Muscle layer of duodenum (tissue), 2 donors: ENCODE data around the gene FAM114A2.

Source experiments
- H3K27ac ChIP-seq: one replicate; pipeline ENCODE4 v1.7.0; 2013; ENCODE audit warnings: mild to moderate bottlenecking, low read length
- H3K27me3 ChIP-seq: one replicate; pipeline ENCODE4 v1.7.0; 2013; ENCODE audit warnings: low read depth, mild to moderate bottlenecking, control low read depth, low read length
- H3K36me3 ChIP-seq, 2 donors: one replicate each; pipeline ENCODE4 v1.7.0; 2013; ENCODE audit warnings: low read length in 2 of 2, control low read depth in 1 of 2, mild to moderate bottlenecking in 1 of 2; ENCODE audit not compliant: insufficient read depth in 2 of 2, control insufficient read depth in 1 of 2
- H3K4me1 ChIP-seq, 2 donors: one replicate each; pipeline ENCODE4 v1.7.0; 2013; ENCODE audit warnings: low read length in 2 of 2, mild to moderate bottlenecking in 2 of 2, control low read depth in 1 of 2, moderate library complexity in 1 of 2; ENCODE audit not compliant: insufficient read depth in 2 of 2, control insufficient read depth in 1 of 2
- H3K4me3 ChIP-seq, 2 donors: one replicate each; pipeline ENCODE4 v1.7.0; 2013; ENCODE audit warnings: low read length in 2 of 2, low read depth in 1 of 2, mild to moderate bottlenecking in 1 of 2
- H3K9me3 ChIP-seq, 2 donors: one replicate each; pipeline ENCODE4 v1.7.0; 2013; ENCODE audit warnings: low read length in 2 of 2, control low read depth in 1 of 2, mild to moderate bottlenecking in 1 of 2; ENCODE audit not compliant: control insufficient read depth in 1 of 2
- donor health status: healthy.

The FAM114A2 gene

GRCh38 chr5:154038707-154039457, at the start of gene FAM114A2, which contains the start of gene MFAP3:
TSS of gene FAM114A2 (minus strand) at chr5:154038910. CDS start at chr5:154034953, 3,957 bp downstream.
TSS of gene MFAP3 (plus strand) at chr5:154038967. CDS start at chr5:154049723, 10,756 bp downstream.
- peak within 1 kb of the TSS; percentile 92 for H3K27ac ChIP-seq
- H3K27me3 ChIP-seq: no peaks in the 10 kb centered on the region
- no peaks in the 10 kb centered on the region for H3K36me3 ChIP-seq
- H3K4me1 ChIP-seq: peaks cover 17 to 22% of the 10 kb centered on the region in 2 donors
- peak within 1 kb of the TSS; percentile 91 to 94 for H3K4me3 ChIP-seq
- H3K9me3 ChIP-seq: no peaks in the 10 kb centered on the region

- Histone ChIP-seq H3K4me1 (peaks cover 0 to 9% of the 10 kb centered on the region in 2 donors), H3K27me3 (no peaks in the 10 kb centered on the region), H3K27ac (no peak overlapping the region), H3K36me3 (no peaks in the 10 kb centered on the region), H3K9me3 (no peaks in the 10 kb centered on the region), H3K4me3 (no peak overlapping the region)
Measured at GRCh38 chr5:154087260-154087659, 48.5 kb upstream of the FAM114A2 start.

- Histone ChIP-seq H3K27me3 (no peaks in the 10 kb centered on the region), H3K36me3 (no peaks in the 10 kb centered on the region), H3K27ac (no peak overlapping the region), H3K4me3 (no peak overlapping the region), H3K9me3 (no peaks in the 10 kb centered on the region), H3K4me1 (peaks cover 0 to 3% of the 10 kb centered on the region in 2 donors)
Measured at GRCh38 chr5:154086641-154087040, 47.9 kb upstream of the FAM114A2 start.

GRCh38 chr5:154086146-154086545, 47.4 kb upstream of the FAM114A2 start:
- no peak overlapping the region for H3K27ac ChIP-seq
- H3K27me3 ChIP-seq: no peaks in the 10 kb centered on the region
- H3K4me1 ChIP-seq: no peaks in the 10 kb centered on the region
- H3K36me3 ChIP-seq: no peaks in the 10 kb centered on the region
- H3K4me3 ChIP-seq: no peak overlapping the region
- no peaks in the 10 kb centered on the region for H3K9me3 ChIP-seq

- Histone ChIP-seq H3K36me3 (no peaks in the 10 kb centered on the region), H3K27me3 (no peaks in the 10 kb centered on the region), H3K4me3 (no peak overlapping the region), H3K4me1 (no peaks in the 10 kb centered on the region), H3K9me3 (no peaks in the 10 kb centered on the region), H3K27ac (no peak overlapping the region)
Measured at GRCh38 chr5:154084062-154084639, 45.4 kb upstream of the FAM114A2 start.

GRCh38 chr5:154081246-154081645, 42.5 kb upstream of the FAM114A2 start:
- H3K9me3 ChIP-seq: no peaks in the 10 kb centered on the region
- H3K27ac ChIP-seq: no peak overlapping the region
- no peaks in the 10 kb centered on the region for H3K36me3 ChIP-seq
- H3K4me1 ChIP-seq: no peaks in the 10 kb centered on the region
- H3K4me3 ChIP-seq: no peak overlapping the region
- H3K27me3 ChIP-seq: no peaks in the 10 kb centered on the region

GRCh38 chr5:154078272-154078671, 39.6 kb upstream of the FAM114A2 start:
- H3K9me3 ChIP-seq: no peaks in the 10 kb centered on the region
- no peaks in the 10 kb centered on the region for H3K4me1 ChIP-seq
- no peak overlapping the region for H3K27ac ChIP-seq
- no peak overlapping the region for H3K4me3 ChIP-seq
- no peaks in the 10 kb centered on the region for H3K27me3 ChIP-seq
- H3K36me3 ChIP-seq: no peaks in the 10 kb centered on the region

GRCh38 chr5:154077696-154078095, 39.0 kb upstream of the FAM114A2 start:
- no peaks in the 10 kb centered on the region for H3K27me3 ChIP-seq
- no peak overlapping the region for H3K4me3 ChIP-seq
- H3K27ac ChIP-seq: no peak overlapping the region
- no peaks in the 10 kb centered on the region for H3K9me3 ChIP-seq
- no peaks in the 10 kb centered on the region for H3K4me1 ChIP-seq
- no peaks in the 10 kb centered on the region for H3K36me3 ChIP-seq

GRCh38 chr5:154076240-154076922, 37.7 kb upstream of the FAM114A2 start:
- Histone ChIP-seq H3K9me3 (no peaks in the 10 kb centered on the region), H3K27me3 (no peaks in the 10 kb centered on the region), H3K4me3 (no peak overlapping the region), H3K27ac (no peak overlapping the region), H3K36me3 (no peaks in the 10 kb centered on the region), H3K4me1 (no peaks in the 10 kb centered on the region)

GRCh38 chr5:154072414-154073171, 33.9 kb upstream of the FAM114A2 start:
- no peak overlapping the region for H3K27ac ChIP-seq
- no peaks in the 10 kb centered on the region for H3K27me3 ChIP-seq
- no peaks in the 10 kb centered on the region for H3K36me3 ChIP-seq
- H3K4me1 ChIP-seq: no peaks in the 10 kb centered on the region
- H3K9me3 ChIP-seq: no peaks in the 10 kb centered on the region
- H3K4me3 ChIP-seq: no peak overlapping the region
